Panc1 (cell line): ENCODE results near the gene ATP2A2. TPM values are rescaled to one million over a fixed set of nuclear protein-coding genes. Genes with fewer than 3 reads are reported as not detected.

Source experiments
- ATAC-seq: fragments of 200-7000 bp; cut with Tn5 transposase; 2 replicates; pipeline ENCODE4 v1.9.1; 2020; ENCODE audit warnings: mild to moderate bottlenecking, moderate library complexity
- BruUV-seq: library from RNA; stranded (reverse); fragments of 400-500 nt; replicated peaks from 2 replicates; lab custom pipeline; 2021; lab: Mats Ljungman, UMichigan
- CTCF ChIA-PET: fragments of 300-600 bp; sonication (Branson Sonifier 250); formaldehyde crosslinking; loops from one replicate; lab custom pipeline; 2022; ENCODE audit warnings: antibody characterized with exemption; lab: Charles Lee
- POLR2A ChIA-PET: fragments of 300-600 bp; sonication (Branson Sonifier 250); formaldehyde crosslinking; loops from one replicate; lab custom pipeline; 2022; ENCODE audit warnings: antibody characterized with exemption; lab: Charles Lee
- DNase-seq: peaks from one replicate; pipeline ENCODE4 v3.0.0-alpha.2; 2010; ENCODE audit warnings: low read depth, low spot score
- H3K27ac ChIP-seq: 2 replicates; pipeline ENCODE4 v1.5.1; 2011; ENCODE audit warnings: mild to moderate bottlenecking, low read length, inconsistent platforms
- H3K27me3 ChIP-seq: fragments of 200-500 bp; sonication (Bioruptor generic); 2 replicates; pipeline ENCODE4 v1.6.0; 2014; ENCODE audit warnings: low read length, inconsistent platforms; ENCODE audit not compliant: control insufficient read depth, insufficient read depth
- H3K36me3 ChIP-seq: fragments of 200-500 bp; sonication (Bioruptor generic); 2 replicates; pipeline ENCODE4 v1.5.1; 2014; ENCODE audit warnings: inconsistent platforms, mild to moderate bottlenecking, low read length, moderate library complexity; ENCODE audit not compliant: control insufficient read depth, insufficient read depth
- H3K4me1 ChIP-seq: 2 replicates; pipeline ENCODE4 v1.5.1; 2011; ENCODE audit warnings: inconsistent platforms, mild to moderate bottlenecking, low read length, moderate library complexity; ENCODE audit not compliant: control insufficient read depth, insufficient read depth
- H3K4me3 ChIP-seq, 2 experiments: 2 replicates each; pipeline ENCODE4 v1.5.1; 2011 to 2012; ENCODE audit warnings: low read depth in 2 of 2, low read length in 2 of 2, mild to moderate bottlenecking in 2 of 2, inconsistent platforms in 1 of 2, moderate library complexity in 1 of 2
- H3K9me3 ChIP-seq: fragments of 200-500 bp; sonication (Bioruptor generic); 2 replicates; pipeline ENCODE4 v1.5.1; 2014; ENCODE audit warnings: low read depth, mild to moderate bottlenecking, inconsistent platforms, low read length, moderate library complexity; ENCODE audit not compliant: control insufficient read depth, insufficient read depth
- POLR2AphosphoS5 ChIP-seq: IDR thresholded peaks from 2 replicates; pipeline ENCODE4 v1.6.1; 2012; ENCODE audit warnings: mild to moderate bottlenecking, low read depth, low read length, moderate library complexity
- SIN3A ChIP-seq: IDR thresholded peaks from 2 replicates; pipeline ENCODE4 v1.6.1; 2012; ENCODE audit warnings: low read depth, mild to moderate bottlenecking, low read length, moderate library complexity, borderline replicate concordance; ENCODE audit not compliant: insufficient read depth
- TCF7L2 ChIP-seq: IDR thresholded peaks from 2 replicates; pipeline ENCODE4 v1.6.1; 2011; ENCODE audit warnings: mild to moderate bottlenecking, low read depth, low read length, inconsistent platforms
- in situ Hi-C: cut with HindIII; loops from 2 replicates; pipeline ENCODE4 v1.10.0; 2016; ENCODE audit warnings: low sequenced_read_pairs, low pct_unique_long_range_greater_than_20kb
- intact Hi-C: fragments of 100-400 bp; cut with micrococcal nuclease; formaldehyde crosslinking; loops from one replicate; pipeline ENCODE4 v1.10.0; 2022; ENCODE audit not compliant: unreplicated experiment
- total RNA-seq: library from RNA; stranded (reverse); gene quantifications from one replicate; pipeline ENCODE4 v1.2.1, GENCODE V29; 2021; ENCODE audit not compliant: unreplicated experiment
- TF ChIP-seq, protein P1 (sequence below): fragments of 450-650 bp; IDR thresholded peaks from 2 replicates; pipeline ENCODE4 v1.5.1; 2017; ENCODE audit warnings: mild to moderate bottlenecking
- TF ChIP-seq, protein P2 (sequence below), 2 experiments: IDR thresholded peaks; 2 replicates each; pipeline ENCODE4 v1.6.1; 2011 to 2012; ENCODE audit warnings: low read depth in 2 of 2, control low read depth in 1 of 2, low read length in 1 of 2, mild to moderate bottlenecking in 1 of 2, moderate library complexity in 1 of 2; ENCODE audit not compliant: insufficient read depth in 1 of 2

ATP2A2 gene
- total RNA-seq, 1 experiment from 2014 or later = 286 TPM

DNA sequence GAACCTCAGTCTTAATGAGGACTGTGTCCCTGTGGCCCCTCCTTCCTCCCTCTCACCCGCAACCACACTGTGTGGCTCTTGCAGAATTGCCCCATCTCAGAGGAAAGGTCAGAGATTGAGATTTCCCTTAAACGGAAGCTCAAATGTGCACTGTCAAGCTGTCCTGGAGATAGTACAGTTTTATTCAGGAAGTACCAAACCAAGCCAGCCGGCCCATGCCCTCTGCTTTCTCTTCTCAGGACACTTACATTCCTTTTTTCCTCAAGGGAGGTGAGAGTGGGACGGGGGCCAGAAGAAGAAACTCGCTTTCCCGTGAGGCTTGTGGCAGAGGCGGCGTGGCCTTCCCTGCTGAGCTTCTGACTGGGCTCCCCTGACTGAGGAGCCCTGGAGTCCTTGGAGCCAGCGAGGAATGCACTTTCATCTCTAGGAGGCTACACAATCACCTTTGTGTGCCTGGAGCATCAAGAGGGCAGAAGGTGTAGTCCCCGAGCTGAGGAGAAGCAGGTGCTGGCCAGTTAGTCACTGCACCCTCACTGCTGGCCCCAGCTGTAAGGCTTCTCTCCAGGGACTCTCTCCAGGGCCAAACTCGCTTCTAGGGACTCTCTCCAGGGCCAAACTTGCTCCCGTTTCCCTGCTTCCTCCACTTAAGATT lies 24.1 kb upstream of the ATP2A2 start:
- ChIA-PET CTCF (no interaction called here), POLR2A (no interaction called here)
- H3K4me1 ChIP-seq = 0 out of 2 replicates have a peak, but pooled peaks cover 2% of the 10 kb centered on the region
- ATAC-seq (no peak; the same call in 1 of the 2 replicates), DNase-seq (no peak)
- no peaks in the 10 kb centered on the region for H3K9me3 ChIP-seq
- intact Hi-C loops (no loop called here), in situ Hi-C loops (no loop called here)
- no TSS peak for BruUV-seq
- H3K4me3 ChIP-seq = no peak overlapping the region
- TF ChIP-seq, protein P1, sequence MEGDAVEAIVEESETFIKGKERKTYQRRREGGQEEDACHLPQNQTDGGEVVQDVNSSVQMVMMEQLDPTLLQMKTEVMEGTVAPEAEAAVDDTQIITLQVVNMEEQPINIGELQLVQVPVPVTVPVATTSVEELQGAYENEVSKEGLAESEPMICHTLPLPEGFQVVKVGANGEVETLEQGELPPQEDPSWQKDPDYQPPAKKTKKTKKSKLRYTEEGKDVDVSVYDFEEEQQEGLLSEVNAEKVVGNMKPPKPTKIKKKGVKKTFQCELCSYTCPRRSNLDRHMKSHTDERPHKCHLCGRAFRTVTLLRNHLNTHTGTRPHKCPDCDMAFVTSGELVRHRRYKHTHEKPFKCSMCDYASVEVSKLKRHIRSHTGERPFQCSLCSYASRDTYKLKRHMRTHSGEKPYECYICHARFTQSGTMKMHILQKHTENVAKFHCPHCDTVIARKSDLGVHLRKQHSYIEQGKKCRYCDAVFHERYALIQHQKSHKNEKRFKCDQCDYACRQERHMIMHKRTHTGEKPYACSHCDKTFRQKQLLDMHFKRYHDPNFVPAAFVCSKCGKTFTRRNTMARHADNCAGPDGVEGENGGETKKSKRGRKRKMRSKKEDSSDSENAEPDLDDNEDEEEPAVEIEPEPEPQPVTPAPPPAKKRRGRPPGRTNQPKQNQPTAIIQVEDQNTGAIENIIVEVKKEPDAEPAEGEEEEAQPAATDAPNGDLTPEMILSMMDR = no peak
- no peak for TF ChIP-seq TCF7L2
- no peak for TF ChIP-seq SIN3A
- TF ChIP-seq, protein P2, sequence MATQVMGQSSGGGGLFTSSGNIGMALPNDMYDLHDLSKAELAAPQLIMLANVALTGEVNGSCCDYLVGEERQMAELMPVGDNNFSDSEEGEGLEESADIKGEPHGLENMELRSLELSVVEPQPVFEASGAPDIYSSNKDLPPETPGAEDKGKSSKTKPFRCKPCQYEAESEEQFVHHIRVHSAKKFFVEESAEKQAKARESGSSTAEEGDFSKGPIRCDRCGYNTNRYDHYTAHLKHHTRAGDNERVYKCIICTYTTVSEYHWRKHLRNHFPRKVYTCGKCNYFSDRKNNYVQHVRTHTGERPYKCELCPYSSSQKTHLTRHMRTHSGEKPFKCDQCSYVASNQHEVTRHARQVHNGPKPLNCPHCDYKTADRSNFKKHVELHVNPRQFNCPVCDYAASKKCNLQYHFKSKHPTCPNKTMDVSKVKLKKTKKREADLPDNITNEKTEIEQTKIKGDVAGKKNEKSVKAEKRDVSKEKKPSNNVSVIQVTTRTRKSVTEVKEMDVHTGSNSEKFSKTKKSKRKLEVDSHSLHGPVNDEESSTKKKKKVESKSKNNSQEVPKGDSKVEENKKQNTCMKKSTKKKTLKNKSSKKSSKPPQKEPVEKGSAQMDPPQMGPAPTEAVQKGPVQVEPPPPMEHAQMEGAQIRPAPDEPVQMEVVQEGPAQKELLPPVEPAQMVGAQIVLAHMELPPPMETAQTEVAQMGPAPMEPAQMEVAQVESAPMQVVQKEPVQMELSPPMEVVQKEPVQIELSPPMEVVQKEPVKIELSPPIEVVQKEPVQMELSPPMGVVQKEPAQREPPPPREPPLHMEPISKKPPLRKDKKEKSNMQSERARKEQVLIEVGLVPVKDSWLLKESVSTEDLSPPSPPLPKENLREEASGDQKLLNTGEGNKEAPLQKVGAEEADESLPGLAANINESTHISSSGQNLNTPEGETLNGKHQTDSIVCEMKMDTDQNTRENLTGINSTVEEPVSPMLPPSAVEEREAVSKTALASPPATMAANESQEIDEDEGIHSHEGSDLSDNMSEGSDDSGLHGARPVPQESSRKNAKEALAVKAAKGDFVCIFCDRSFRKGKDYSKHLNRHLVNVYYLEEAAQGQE (IDR thresholded peaks at IDR 0.05; ENCODE audit: insufficient read depth in 1 of 2, low read depth in 2 of 2, low read length in 1 of 2) = no peak
- no peak for TF ChIP-seq POLR2AphosphoS5
- no peak overlapping the region for H3K27ac ChIP-seq
- no peaks in the 10 kb centered on the region for H3K27me3 ChIP-seq
- H3K36me3 ChIP-seq = no peaks in the 10 kb centered on the region

DNA sequence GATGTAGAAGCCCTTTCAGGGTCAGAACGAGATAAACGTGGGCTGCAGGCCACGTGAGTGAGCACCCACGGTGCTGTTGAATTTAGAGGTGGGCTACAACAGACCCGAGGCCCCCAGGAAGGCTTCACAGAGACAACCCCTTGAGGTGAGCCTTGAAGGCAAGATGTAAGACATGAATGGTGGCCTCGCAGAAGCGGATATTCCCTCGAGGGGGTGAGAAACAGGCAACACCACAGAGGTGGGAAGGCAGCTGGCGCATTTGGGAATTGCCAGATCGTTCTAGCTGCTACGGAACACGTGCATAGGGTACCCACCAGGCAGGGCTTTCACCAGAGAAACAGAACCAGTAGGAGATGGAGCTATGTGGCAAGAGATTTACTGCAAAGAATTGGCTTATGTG lies 22.6 kb upstream of the ATP2A2 start:
- in situ Hi-C loops = no loop called here
- no TSS peak for BruUV-seq
- no peak overlapping the region for H3K27ac ChIP-seq

More for the DNA sequence above, 22.6 kb upstream of the ATP2A2 start:
- H3K4me1 ChIP-seq = no peaks in the 10 kb centered on the region
- ATAC-seq (no peak), DNase-seq (no peak)
- CTCF ChIA-PET = no interaction called here
- intact Hi-C loops = no loop called here
- POLR2A ChIA-PET = interaction anchor here (0.7 to 0.8 kb wide), 2 partner anchors 8 to 14 kb away, joined by 3 to 6 read pairs; no protein-coding TSS in a partner anchor
- no peaks in the 10 kb centered on the region for H3K9me3 ChIP-seq
- H3K4me3 ChIP-seq = no peak overlapping the region
- TF ChIP-seq SIN3A = no peak
- no peak for TF ChIP-seq POLR2AphosphoS5
- no peaks in the 10 kb centered on the region for H3K27me3 ChIP-seq
- no peaks in the 10 kb centered on the region for H3K36me3 ChIP-seq
